ENCODE measurements around the gene CNTNAP2.

GRCh38 chr7:148253629-148254028 lies 2137.0 kb downstream of the CNTNAP2 start:
- TF ChIP-seq CTCF (IDR thresholded peaks at IDR 0.05) (no peak), POLR2A (IDR thresholded peaks at IDR 0.05) (no peak)

Data from testis (tissue), 2 donors.